ENCODE measurements around the gene FAAP20. TPM values are rescaled to one million over a fixed set of nuclear protein-coding genes. Genes with fewer than 3 reads are reported as not detected.

The FAAP20 gene
- total RNA-seq, 1 donor from 2014 or later = 114 TPM

- Mint-ChIP-seq H3K36me3 (ENCODE audit: low read depth, unreplicated experiment) (peaks cover 23% of the 10 kb centered on the region), H3K4me3 (ENCODE audit: unreplicated experiment) (no peak overlapping the region), H3K9me3 (ENCODE audit: unreplicated experiment) (no peaks in the 10 kb centered on the region), H3K27me3 (ENCODE audit: low read depth, unreplicated experiment) (no peaks in the 10 kb centered on the region), H3K4me1 (ENCODE audit: low read depth, unreplicated experiment) (no peaks in the 10 kb centered on the region), H3K27ac (ENCODE audit: unreplicated experiment) (no peak overlapping the region)
- H3K4me2 ChIP-seq (ENCODE audit: low read length) = no peak overlapping the region
- H3K9me3 ChIP-seq (ENCODE audit: insufficient read depth, low read depth, low read length) = no peaks in the 10 kb centered on the region
- H3K27me3 ChIP-seq (ENCODE audit: insufficient read depth, low read length) = no peaks in the 10 kb centered on the region
- no peak overlapping the region for H3K4me3 ChIP-seq (ENCODE audit: insufficient read depth, low read depth, low read length)
- DNase-seq (ENCODE audit: low read depth) (no peak), FAIRE-seq (no peak)
- TF ChIP-seq CTCF (IDR thresholded peaks at IDR 0.05; ENCODE audit: insufficient read depth, low read depth, low read length) (no peak), EZH2 (IDR thresholded peaks at IDR 0.05; ENCODE audit: insufficient read depth, low read length) (no peak)
- no peaks in the 10 kb centered on the region for H4K20me1 ChIP-seq (ENCODE audit: insufficient read depth, low read length)
- no peaks in the 10 kb centered on the region for H3K36me3 ChIP-seq (ENCODE audit: insufficient read depth, low read length)
- no peak overlapping the region for H3K27ac ChIP-seq (ENCODE audit: low read depth, low read length)
- no peak overlapping the region for H3K9ac ChIP-seq (ENCODE audit: low read length)
- no peak overlapping the region for H2AFZ ChIP-seq (ENCODE audit: low read depth, low read length)
- no peaks in the 10 kb centered on the region for H3K4me1 ChIP-seq (ENCODE audit: insufficient read depth, low read length)
- H3K79me2 ChIP-seq (ENCODE audit: insufficient read depth, low read length) = no peaks in the 10 kb centered on the region
Observed at GRCh38 chr1:2173546-2174347, 20.8 kb downstream of the FAAP20 start.

GRCh38 chr1:2172551-2173146 is 21.9 kb downstream of the FAAP20 start:
- Histone ChIP-seq H2AFZ (ENCODE audit: low read depth, low read length) (no peak overlapping the region), H3K4me2 (ENCODE audit: low read length) (no peak overlapping the region), H3K79me2 (ENCODE audit: insufficient read depth, low read length) (no peaks in the 10 kb centered on the region), H3K9me3 (ENCODE audit: insufficient read depth, low read depth, low read length) (no peaks in the 10 kb centered on the region), H3K27ac (ENCODE audit: low read depth, low read length) (no peak overlapping the region), H3K36me3 (ENCODE audit: insufficient read depth, low read length) (no peaks in the 10 kb centered on the region), H4K20me1 (ENCODE audit: insufficient read depth, low read length) (no peaks in the 10 kb centered on the region), H3K9ac (ENCODE audit: low read length) (no peak overlapping the region), H3K4me1 (ENCODE audit: insufficient read depth, low read length) (no peaks in the 10 kb centered on the region), H3K27me3 (ENCODE audit: insufficient read depth, low read length) (no peaks in the 10 kb centered on the region), H3K4me3 (ENCODE audit: insufficient read depth, low read depth, low read length) (no peak overlapping the region)
- FAIRE-seq = no peak
- TF ChIP-seq EZH2 (IDR thresholded peaks at IDR 0.05; ENCODE audit: insufficient read depth, low read length) = no peak
- TF ChIP-seq CTCF (IDR thresholded peaks at IDR 0.05; ENCODE audit: insufficient read depth, low read depth, low read length) = no peak
- H3K4me3 Mint-ChIP-seq (ENCODE audit: unreplicated experiment) = no peak overlapping the region
- no peaks in the 10 kb centered on the region for H3K27me3 Mint-ChIP-seq (ENCODE audit: low read depth, unreplicated experiment)
- no peaks in the 10 kb centered on the region for H3K9me3 Mint-ChIP-seq (ENCODE audit: unreplicated experiment)
- no peak for DNase-seq (ENCODE audit: low read depth)
- peaks cover 22% of the 10 kb centered on the region for H3K36me3 Mint-ChIP-seq (ENCODE audit: low read depth, unreplicated experiment)
- H3K27ac Mint-ChIP-seq (ENCODE audit: unreplicated experiment) = no peak overlapping the region
- H3K4me1 Mint-ChIP-seq (ENCODE audit: low read depth, unreplicated experiment) = no peaks in the 10 kb centered on the region

- Histone ChIP-seq H3K27me3 (ENCODE audit: insufficient read depth, low read length) (no peaks in the 10 kb centered on the region), H2AFZ (ENCODE audit: low read depth, low read length) (no peak overlapping the region), H3K79me2 (ENCODE audit: insufficient read depth, low read length) (no peaks in the 10 kb centered on the region), H4K20me1 (ENCODE audit: insufficient read depth, low read length) (no peaks in the 10 kb centered on the region), H3K4me3 (ENCODE audit: insufficient read depth, low read depth, low read length) (no peak overlapping the region), H3K9me3 (ENCODE audit: insufficient read depth, low read depth, low read length) (no peaks in the 10 kb centered on the region), H3K4me1 (ENCODE audit: insufficient read depth, low read length) (no peaks in the 10 kb centered on the region), H3K27ac (ENCODE audit: low read depth, low read length) (no peak overlapping the region), H3K36me3 (ENCODE audit: insufficient read depth, low read length) (no peaks in the 10 kb centered on the region), H3K4me2 (ENCODE audit: low read length) (no peak overlapping the region), H3K9ac (ENCODE audit: low read length) (no peak overlapping the region)
- Mint-ChIP-seq H3K4me1 (ENCODE audit: low read depth, unreplicated experiment) (no peaks in the 10 kb centered on the region), H3K27ac (ENCODE audit: unreplicated experiment) (no peak overlapping the region), H3K36me3 (ENCODE audit: low read depth, unreplicated experiment) (peaks cover 22% of the 10 kb centered on the region), H3K4me3 (ENCODE audit: unreplicated experiment) (no peak overlapping the region), H3K27me3 (ENCODE audit: low read depth, unreplicated experiment) (no peaks in the 10 kb centered on the region), H3K9me3 (ENCODE audit: unreplicated experiment) (no peaks in the 10 kb centered on the region)
- FAIRE-seq (no peak), DNase-seq (ENCODE audit: low read depth) (no peak)
- TF ChIP-seq CTCF (IDR thresholded peaks at IDR 0.05; ENCODE audit: insufficient read depth, low read depth, low read length) (no peak), EZH2 (IDR thresholded peaks at IDR 0.05; ENCODE audit: insufficient read depth, low read length) (no peak)
Observed at GRCh38 chr1:2172012-2172411, 22.6 kb downstream of the FAAP20 start.
